Measurements from ENCODE around the gene CHD9.

GRCh38 chr16:53282328-53282727 is 227.5 kb downstream of the CHD9 start:
- TF ChIP-seq POLR2AphosphoS5 (IDR thresholded peaks at IDR 0.05): no peak
- no peak for TF ChIP-seq CTCF (IDR thresholded peaks at IDR 0.05)
